Measurements from ENCODE around the gene SELENOI. TPM values are rescaled to one million over a fixed set of nuclear protein-coding genes. Genes with fewer than 3 reads are reported as not detected.

Gene SELENOI
- total and polyA plus RNA-seq, 2 donors (not counting 3 experiments of a cell fraction or from before 2014, with no cell fraction given), result 10.8 to 25.3 TPM

DNA sequence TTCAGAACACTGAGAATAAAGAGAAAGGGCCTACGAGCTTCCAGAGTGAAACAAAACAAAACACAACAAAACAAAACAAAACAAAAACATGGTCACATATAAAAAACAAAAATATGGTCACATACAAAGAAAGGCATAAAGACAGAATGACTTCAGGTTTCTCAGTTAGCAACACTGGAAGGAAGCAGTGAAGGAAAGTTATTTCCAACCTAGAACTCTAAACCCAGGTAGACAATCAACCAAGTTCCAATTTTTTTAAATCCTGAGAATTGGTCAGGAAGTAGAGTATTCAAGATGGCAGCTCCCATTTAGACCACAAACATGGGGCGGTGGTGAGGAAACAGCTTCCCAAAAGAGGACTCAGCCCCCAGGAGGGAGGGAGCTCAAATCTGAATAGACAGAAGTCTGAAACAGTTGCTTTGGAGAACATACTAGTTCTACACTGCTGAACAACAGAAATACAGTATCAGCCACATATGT is 64.9 kb downstream of the SELENOI start:
- Histone ChIP-seq H2AFZ (ENCODE audit: low read depth, low read length) (no peak overlapping the region), H3K4me2 (ENCODE audit: insufficient read depth, low read length) (no peak overlapping the region), H3K9me3 (replicated peaks; ENCODE audit: control insufficient read depth, insufficient read depth, low read length) (no peaks in the 10 kb centered on the region), H3K27ac (ENCODE audit: insufficient read depth, low read depth, low read length) (no peak overlapping the region), H3K9ac (replicated peaks; ENCODE audit: extremely low read depth, insufficient read depth, low read length) (no peak overlapping the region), H3K9me1 (replicated peaks; ENCODE audit: control insufficient read depth, extremely low read depth, insufficient read depth, low read length) (no peaks in the 10 kb centered on the region), H3K79me2 (ENCODE audit: control insufficient read depth, insufficient read depth, low read length) (no peaks in the 10 kb centered on the region), H3K4me1 (ENCODE audit: control insufficient read depth, extremely low read depth, insufficient read depth, low read length) (no peaks in the 10 kb centered on the region), H4K20me1 (replicated peaks; ENCODE audit: control insufficient read depth, extremely low read depth, insufficient read depth, low read length) (no peaks in the 10 kb centered on the region), H3K36me3 (ENCODE audit: control insufficient read depth in 2 of 2, extremely low read depth in 1 of 2, insufficient read depth in 2 of 2, low read length in 2 of 2) (no peaks in the 10 kb centered on the region), H3K4me3 (replicated peaks in 1 of 3; ENCODE audit: insufficient read depth in 1 of 3, low read depth in 1 of 3, low read length in 3 of 3) (no peak overlapping the region), H3K27me3 (ENCODE audit: control insufficient read depth in 2 of 2, insufficient read depth in 2 of 2, low read length in 2 of 2) (peaks cover 1 to 7% of the 10 kb centered on the region in 2 experiments)
- DNase-seq (ENCODE audit: low read depth, low spot score) (no peak), FAIRE-seq (no peak)
- no TSS peak for BruUV-seq (replicated peaks)
- ChIA-PET POLR2A (no interaction called here), CTCF (no interaction called here)
- intact Hi-C loops (cut with micrococcal nuclease) (no loop called here), dilution Hi-C loops (cut with MboI; ENCODE audit: extremely low pct_ligation_motif_present, low sequenced_read_pairs) (no loop called here)
- no peak for TF ChIP-seq POLR2A (IDR thresholded peaks at IDR 0.05; ENCODE audit: low read depth, low read length)
- no peak for TF ChIP-seq EZH2 (IDR thresholded peaks at IDR 0.05; ENCODE audit: borderline replicate concordance, low read depth, low read length, severe bottlenecking)
- TF ChIP-seq, protein P1, sequence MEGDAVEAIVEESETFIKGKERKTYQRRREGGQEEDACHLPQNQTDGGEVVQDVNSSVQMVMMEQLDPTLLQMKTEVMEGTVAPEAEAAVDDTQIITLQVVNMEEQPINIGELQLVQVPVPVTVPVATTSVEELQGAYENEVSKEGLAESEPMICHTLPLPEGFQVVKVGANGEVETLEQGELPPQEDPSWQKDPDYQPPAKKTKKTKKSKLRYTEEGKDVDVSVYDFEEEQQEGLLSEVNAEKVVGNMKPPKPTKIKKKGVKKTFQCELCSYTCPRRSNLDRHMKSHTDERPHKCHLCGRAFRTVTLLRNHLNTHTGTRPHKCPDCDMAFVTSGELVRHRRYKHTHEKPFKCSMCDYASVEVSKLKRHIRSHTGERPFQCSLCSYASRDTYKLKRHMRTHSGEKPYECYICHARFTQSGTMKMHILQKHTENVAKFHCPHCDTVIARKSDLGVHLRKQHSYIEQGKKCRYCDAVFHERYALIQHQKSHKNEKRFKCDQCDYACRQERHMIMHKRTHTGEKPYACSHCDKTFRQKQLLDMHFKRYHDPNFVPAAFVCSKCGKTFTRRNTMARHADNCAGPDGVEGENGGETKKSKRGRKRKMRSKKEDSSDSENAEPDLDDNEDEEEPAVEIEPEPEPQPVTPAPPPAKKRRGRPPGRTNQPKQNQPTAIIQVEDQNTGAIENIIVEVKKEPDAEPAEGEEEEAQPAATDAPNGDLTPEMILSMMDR (IDR thresholded peaks at IDR 0.05; ENCODE audit: extremely low read depth in 1 of 2, insufficient read depth in 1 of 2, low read depth in 1 of 2, low read length in 2 of 2), result no peak
- TF ChIP-seq POLR2AphosphoS5 (IDR thresholded peaks at IDR 0.05; ENCODE audit: insufficient read depth, low read depth, low read length), result no peak
- TF ChIP-seq FOS (IDR thresholded peaks at IDR 0.05; ENCODE audit: borderline replicate concordance, insufficient read depth, low read length), result no peak
- no peak for TF ChIP-seq GATA2 (IDR thresholded peaks at IDR 0.05; ENCODE audit: insufficient read depth, insufficient read length, low read depth, low read length)
- TF ChIP-seq, protein P2, sequence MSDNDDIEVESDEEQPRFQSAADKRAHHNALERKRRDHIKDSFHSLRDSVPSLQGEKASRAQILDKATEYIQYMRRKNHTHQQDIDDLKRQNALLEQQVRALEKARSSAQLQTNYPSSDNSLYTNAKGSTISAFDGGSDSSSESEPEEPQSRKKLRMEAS (IDR thresholded peaks at IDR 0.05; ENCODE audit: insufficient read depth, insufficient read length), result no peak
- TF ChIP-seq JUN (IDR thresholded peaks at IDR 0.05; ENCODE audit: borderline replicate concordance, insufficient read depth, insufficient read length, low read depth), result no peak
- no peak for TF ChIP-seq MYC (IDR thresholded peaks at IDR 0.05; ENCODE audit: low read depth, low read length)
